ENCODE measurements around the gene MAML2. TPM values are rescaled to one million over a fixed set of nuclear protein-coding genes. Genes with fewer than 3 reads are reported as not detected.

MAML2 gene
- total RNA-seq, 4 donors from 2014 or later = 34.3 to 58.8 (median 56.0) TPM

GRCh38 chr11:96265972-96266371 is 77.0 kb downstream of the MAML2 start:
- TF ChIP-seq, protein P1, sequence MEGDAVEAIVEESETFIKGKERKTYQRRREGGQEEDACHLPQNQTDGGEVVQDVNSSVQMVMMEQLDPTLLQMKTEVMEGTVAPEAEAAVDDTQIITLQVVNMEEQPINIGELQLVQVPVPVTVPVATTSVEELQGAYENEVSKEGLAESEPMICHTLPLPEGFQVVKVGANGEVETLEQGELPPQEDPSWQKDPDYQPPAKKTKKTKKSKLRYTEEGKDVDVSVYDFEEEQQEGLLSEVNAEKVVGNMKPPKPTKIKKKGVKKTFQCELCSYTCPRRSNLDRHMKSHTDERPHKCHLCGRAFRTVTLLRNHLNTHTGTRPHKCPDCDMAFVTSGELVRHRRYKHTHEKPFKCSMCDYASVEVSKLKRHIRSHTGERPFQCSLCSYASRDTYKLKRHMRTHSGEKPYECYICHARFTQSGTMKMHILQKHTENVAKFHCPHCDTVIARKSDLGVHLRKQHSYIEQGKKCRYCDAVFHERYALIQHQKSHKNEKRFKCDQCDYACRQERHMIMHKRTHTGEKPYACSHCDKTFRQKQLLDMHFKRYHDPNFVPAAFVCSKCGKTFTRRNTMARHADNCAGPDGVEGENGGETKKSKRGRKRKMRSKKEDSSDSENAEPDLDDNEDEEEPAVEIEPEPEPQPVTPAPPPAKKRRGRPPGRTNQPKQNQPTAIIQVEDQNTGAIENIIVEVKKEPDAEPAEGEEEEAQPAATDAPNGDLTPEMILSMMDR (IDR thresholded peaks at IDR 0.05; ENCODE audit: low read depth) = no peak

- TF ChIP-seq, protein P1 (IDR thresholded peaks at IDR 0.05; ENCODE audit: low read depth) = no peak
Observed at GRCh38 chr11:96265220-96265737, 77.7 kb downstream of the MAML2 start.

- TF ChIP-seq, protein P1 (IDR thresholded peaks at IDR 0.05; ENCODE audit: low read depth) = no peak
Observed at GRCh38 chr11:96264364-96264763, 78.6 kb downstream of the MAML2 start.

DNA sequence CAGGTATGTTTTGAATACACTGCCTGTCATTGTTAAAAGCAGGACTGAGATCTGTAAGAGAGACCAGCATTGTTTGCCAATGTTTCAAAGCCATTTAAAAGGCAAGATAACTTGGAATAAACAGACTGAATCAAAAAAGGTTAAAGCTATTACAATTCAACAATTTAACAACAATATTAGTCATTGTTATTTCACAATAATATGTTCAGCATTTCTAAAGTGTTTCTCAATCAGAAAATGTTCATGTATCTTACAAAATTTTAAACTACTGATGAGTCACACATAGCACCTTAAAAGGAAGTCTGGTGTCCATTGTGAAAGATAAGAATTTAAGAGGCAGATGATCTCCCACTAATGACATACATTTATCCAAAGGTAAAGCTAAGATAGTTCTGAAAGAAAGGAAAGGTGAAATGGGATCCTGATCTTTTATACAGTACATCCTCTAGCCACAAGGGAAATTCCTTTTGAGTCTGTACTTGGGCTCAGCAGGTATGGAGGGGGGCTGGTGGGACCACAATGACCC is 79.7 kb downstream of the MAML2 start:
- TF ChIP-seq, protein P1 (IDR thresholded peaks at IDR 0.05; ENCODE audit: low read depth) = no peak

GRCh38 chr11:96260532-96260931 is 82.5 kb downstream of the MAML2 start:
- TF ChIP-seq, protein P1 (IDR thresholded peaks at IDR 0.05; ENCODE audit: low read depth) = no peak

DNA sequence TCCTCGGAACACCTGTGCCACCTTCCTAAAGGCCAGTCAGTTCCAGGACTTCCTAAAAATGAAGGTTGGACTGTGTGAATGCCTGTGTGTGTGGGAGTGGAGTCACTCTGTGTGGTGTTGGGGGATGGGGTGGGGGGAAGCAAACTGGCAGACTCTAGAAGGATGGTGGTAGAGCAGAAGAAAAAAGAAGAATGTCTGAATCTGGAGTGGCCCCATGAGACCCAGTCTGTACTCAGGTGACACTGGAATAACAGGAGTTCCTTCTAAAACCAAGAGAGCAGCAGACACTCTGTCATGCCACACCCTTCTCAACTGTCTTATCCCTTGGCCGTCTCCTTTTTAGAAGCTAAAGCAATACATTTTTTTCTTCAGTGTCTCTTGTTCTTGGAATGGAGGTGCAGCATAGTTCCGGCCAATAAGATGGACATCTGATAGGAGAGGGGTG is 82.9 kb downstream of the MAML2 start:
- TF ChIP-seq, protein P1 (IDR thresholded peaks at IDR 0.05; ENCODE audit: low read depth) = no peak

GRCh38 chr11:96259134-96259830 is 83.7 kb downstream of the MAML2 start:
- TF ChIP-seq, protein P1 (IDR thresholded peaks at IDR 0.05; ENCODE audit: low read depth) = no peak
